ENCODE data around the gene BCL2L2. TPM values are rescaled to one million over a fixed set of nuclear protein-coding genes. Genes with fewer than 3 reads are reported as not detected.
"Not testable (repeated sequence)": the region's sequence is repeated elsewhere in the genome, so short reads cannot be mapped to it uniquely, and the experiment has no call there.

BCL2L2 gene, protein sequence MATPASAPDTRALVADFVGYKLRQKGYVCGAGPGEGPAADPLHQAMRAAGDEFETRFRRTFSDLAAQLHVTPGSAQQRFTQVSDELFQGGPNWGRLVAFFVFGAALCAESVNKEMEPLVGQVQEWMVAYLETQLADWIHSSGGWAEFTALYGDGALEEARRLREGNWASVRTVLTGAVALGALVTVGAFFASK
- total RNA-seq, result 10 to 100 TPM; 33.3 to 44.9 (median 38.2) TPM
- 10 to 100 TPM; 16.8 to 22.4 TPM for polyA plus RNA-seq
- long read RNA-seq, donor 1, transcript BCL2L2-201 (4 exons, 3,605 nt), result major isoform, 7 of 8 reads
- long read RNA-seq, donor 1, partial matches to known transcripts, result 1 of 8 reads
- long read RNA-seq, donor 1, other reads (novel, unspliced or antisense), result 0 of 8 reads
- long read RNA-seq, donor 2, transcript BCL2L2-201 (4 exons, 3,605 nt), result major isoform, 8 of 10 reads
- long read RNA-seq, donor 2, partial matches to known transcripts, result 1 of 10 reads
- long read RNA-seq, donor 2, other reads (novel, unspliced or antisense), result 1 of 10 reads
- long read RNA-seq, donor 3, transcript BCL2L2-201 (4 exons, 3,605 nt), result major isoform, 17 of 20 reads
- long read RNA-seq, donor 3, partial matches to known transcripts, result 2 of 20 reads
- long read RNA-seq, donor 3, other reads (novel, unspliced or antisense), result 1 of 20 reads

DNA sequence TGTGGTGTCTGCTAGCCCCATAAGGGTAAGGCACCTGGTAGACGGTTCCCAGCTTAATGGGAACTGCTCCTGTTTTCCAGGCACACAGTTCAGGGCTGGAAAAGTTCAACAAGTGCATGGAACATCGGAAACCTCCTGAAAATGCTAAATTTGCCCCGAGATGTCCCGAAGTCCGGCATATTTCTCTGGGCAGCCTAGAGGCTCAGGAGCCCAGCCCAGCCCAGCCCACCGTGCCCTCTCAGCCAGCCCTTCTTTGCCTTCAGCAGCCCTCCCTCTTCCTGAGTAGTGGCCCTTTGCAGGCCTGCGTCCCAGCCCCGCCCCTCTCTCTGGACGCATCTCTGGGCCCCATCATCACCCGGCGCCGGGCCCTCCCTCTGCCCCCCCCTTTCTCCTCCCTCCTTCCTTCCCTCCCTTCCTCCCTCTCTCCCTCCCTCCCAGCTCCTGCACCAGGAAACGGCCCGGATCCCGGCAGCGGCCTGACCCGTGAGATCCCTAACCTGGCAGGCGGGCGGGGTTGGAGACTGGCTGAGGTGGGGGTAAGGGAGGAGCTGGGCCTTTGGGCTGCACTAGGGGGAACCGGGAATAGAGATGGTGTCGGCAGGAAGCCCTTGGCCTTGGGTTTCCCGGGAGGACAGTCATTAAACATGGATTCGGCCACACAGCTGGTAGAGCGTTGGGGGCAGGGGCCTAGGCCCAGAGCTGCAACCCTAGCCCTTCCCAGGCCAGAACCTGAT lies at the start of gene BCL2L2:
TSS of gene BCL2L2 (plus strand) at position 422 of the 734 bp plus-strand sequence. CDS start 935 bp downstream, outside the sequence.
- Histone ChIP-seq H3K27me3 (no peaks in the 10 kb centered on the region), H3K36me3 (peaks cover 0 to 41% (median 8%) of the 10 kb centered on the region in 9 donors), H3K4me3 (peak within 1 kb of the TSS; percentile 39 to 85 (median 72)), H3K27ac (peak within 1 kb of the TSS; percentile 48 to 93 (median 91)), H3K4me1 (peaks cover 13 to 41% (median 37%) of the 10 kb centered on the region in 9 donors), H3K9me3 (no peaks in the 10 kb centered on the region)
- ATAC-seq (peak; percentile 59 to 84 (median 78)), DNase-seq (peak; percentile 92 to 94)
- TF ChIP-seq, protein P1, sequence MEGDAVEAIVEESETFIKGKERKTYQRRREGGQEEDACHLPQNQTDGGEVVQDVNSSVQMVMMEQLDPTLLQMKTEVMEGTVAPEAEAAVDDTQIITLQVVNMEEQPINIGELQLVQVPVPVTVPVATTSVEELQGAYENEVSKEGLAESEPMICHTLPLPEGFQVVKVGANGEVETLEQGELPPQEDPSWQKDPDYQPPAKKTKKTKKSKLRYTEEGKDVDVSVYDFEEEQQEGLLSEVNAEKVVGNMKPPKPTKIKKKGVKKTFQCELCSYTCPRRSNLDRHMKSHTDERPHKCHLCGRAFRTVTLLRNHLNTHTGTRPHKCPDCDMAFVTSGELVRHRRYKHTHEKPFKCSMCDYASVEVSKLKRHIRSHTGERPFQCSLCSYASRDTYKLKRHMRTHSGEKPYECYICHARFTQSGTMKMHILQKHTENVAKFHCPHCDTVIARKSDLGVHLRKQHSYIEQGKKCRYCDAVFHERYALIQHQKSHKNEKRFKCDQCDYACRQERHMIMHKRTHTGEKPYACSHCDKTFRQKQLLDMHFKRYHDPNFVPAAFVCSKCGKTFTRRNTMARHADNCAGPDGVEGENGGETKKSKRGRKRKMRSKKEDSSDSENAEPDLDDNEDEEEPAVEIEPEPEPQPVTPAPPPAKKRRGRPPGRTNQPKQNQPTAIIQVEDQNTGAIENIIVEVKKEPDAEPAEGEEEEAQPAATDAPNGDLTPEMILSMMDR (IDR thresholded peaks at IDR 0.05), result no peak
- intact Hi-C loops (cut with DNase I), result loop anchor here in 3 of 10 donors (2.0 to 10.0 kb wide), 4 partner anchors 14 to 838 kb away; partner anchors contain the start of genes PABPN1 (in 2 of the 3), EMC9 (in 1 of the 3), NGDN (in 1 of the 3) and PSME2 (in 1 of the 3)
- WGBS, 2 donors, result 0 to 1% methylated on average over 24 of the region's 24 CpGs

DNA sequence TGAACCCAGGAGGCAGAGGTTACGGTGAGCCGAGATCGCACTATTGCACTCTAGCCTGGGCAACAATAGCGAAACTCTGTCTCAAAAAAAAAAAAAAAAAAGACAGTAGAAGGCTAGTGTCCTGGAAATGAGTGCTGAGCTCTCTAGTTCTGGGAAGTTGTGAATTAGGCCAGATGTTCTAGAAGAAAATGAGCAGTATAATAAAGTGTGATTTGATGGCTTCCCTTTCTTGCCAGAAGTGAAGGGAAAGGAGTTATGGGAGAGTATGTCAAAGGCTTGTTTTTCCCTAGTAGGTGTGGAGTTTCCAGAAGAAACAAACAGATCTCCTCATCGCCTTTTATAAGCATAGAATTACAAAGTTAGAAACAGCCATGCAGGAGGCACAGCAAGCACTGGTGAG lies 48.4 kb upstream of the BCL2L2 start:
- H3K27ac ChIP-seq, result no peak overlapping the region
- H3K4me3 ChIP-seq, result no peak overlapping the region
- no peak for DNase-seq
- WGBS, 2 donors, result 92 to 96% methylated on average over 5 of the region's 5 CpGs
- TF ChIP-seq, protein P1 (IDR thresholded peaks at IDR 0.05), result no peak
- ATAC-seq, result no peak
- no peaks in the 10 kb centered on the region for H3K36me3 ChIP-seq
- intact Hi-C loops (cut with DNase I), result no loop called here
- H3K4me1 ChIP-seq, result no peaks in the 10 kb centered on the region
- H3K27me3 ChIP-seq, result peaks cover 0 to 21% (median 12%) of the 10 kb centered on the region in 7 donors
- no peaks in the 10 kb centered on the region for H3K9me3 ChIP-seq

DNA sequence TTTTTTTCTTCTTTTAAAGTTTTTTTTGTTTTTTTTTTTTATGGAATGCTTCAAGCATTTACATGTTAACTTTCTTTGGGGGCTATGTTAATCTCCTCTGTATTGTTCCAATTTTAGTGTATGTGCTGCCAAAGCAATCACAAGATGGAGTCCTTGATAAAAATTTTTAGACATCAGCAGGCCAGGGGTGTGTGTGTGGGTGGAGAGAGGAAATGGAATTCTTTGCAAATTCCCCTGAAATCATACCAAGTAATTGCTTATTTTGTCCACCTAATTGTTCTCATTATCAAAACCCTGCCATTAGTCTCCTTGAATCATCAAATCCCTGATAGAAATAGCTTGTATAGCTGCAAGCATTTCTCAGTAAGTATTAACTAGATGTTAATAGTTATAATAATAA lies 47.2 kb upstream of the BCL2L2 start:
- intact Hi-C loops (cut with DNase I), result no loop called here
- ATAC-seq, result no peak
- peaks cover 0 to 26% (median 12%) of the 10 kb centered on the region in 7 donors for H3K27me3 ChIP-seq
- TF ChIP-seq, protein P1 (IDR thresholded peaks at IDR 0.05), result no peak
- H3K4me3 ChIP-seq, result no peak overlapping the region
- no peaks in the 10 kb centered on the region for H3K4me1 ChIP-seq
- H3K27ac ChIP-seq, result no peak overlapping the region
- no peaks in the 10 kb centered on the region for H3K9me3 ChIP-seq
- DNase-seq, result no peak
- no peaks in the 10 kb centered on the region for H3K36me3 ChIP-seq

DNA sequence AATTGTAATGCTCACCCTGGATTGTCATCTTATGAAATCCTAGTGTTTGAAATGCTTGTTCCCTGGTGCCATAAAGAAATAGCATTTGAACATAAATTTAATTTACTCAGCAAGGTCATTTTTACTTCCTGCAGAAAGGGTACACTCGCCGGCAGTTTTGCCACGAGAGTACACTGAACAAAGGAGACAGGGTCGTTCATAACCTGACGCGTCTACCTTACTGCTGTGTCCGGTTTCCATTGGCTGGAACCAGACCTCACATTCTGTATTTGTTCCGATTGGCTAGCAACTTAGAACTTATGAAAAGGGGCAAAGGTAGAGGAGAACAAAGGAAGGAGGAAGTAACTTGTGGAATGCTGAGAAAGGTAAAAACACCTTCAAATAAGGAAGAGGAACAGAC lies 45.8 kb upstream of the BCL2L2 start:
- intact Hi-C loops (cut with DNase I), result loop anchor here in 6 of 10 donors (5.0 to 10.0 kb wide), 6 partner anchors 74 to 304 kb away; partner anchors contain the start of genes CMTM5 (in 4 of the 6), IL25 (in 2 of the 6), AP1G2 (in 1 of the 6) and EFS (in 1 of the 6)
- H3K27me3 ChIP-seq, result peaks cover 0 to 26% (median 12%) of the 10 kb centered on the region in 7 donors
- not testable (repeated sequence) for DNase-seq, H3K9me3 ChIP-seq, H3K4me3 ChIP-seq, ATAC-seq, H3K36me3 ChIP-seq, H3K27ac ChIP-seq, H3K4me1 ChIP-seq
- 83 to 86% methylated on average over 8 of the region's 8 CpGs for WGBS, 2 donors
